ENCODE data around the gene OSBPL7.
"Not testable (repeated sequence)": the region's sequence is repeated elsewhere in the genome, so short reads cannot be mapped to it uniquely, and the experiment has no call there.

The OSBPL7 gene

DNA sequence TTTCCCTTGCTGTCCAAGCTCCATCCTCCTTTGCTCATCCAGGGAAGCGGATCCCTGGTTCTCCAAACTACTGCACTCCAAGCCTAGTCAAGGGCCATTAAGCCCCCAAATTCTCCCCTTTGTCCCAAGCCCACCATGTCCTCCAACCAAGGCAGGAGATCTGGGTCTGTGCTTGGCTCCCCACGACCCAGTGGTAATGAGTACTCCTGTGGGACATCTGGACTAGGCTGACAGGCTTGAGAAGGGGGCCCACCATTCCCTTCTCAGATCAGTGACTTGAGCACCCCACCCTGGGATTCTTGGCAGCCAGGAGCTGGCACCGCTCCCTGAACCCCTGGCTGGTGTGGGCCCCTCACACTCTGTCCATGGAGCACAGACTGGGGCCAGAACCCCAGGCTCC, 17.1 kb downstream of the OSBPL7 start:
- DNase-seq = no peak

DNA sequence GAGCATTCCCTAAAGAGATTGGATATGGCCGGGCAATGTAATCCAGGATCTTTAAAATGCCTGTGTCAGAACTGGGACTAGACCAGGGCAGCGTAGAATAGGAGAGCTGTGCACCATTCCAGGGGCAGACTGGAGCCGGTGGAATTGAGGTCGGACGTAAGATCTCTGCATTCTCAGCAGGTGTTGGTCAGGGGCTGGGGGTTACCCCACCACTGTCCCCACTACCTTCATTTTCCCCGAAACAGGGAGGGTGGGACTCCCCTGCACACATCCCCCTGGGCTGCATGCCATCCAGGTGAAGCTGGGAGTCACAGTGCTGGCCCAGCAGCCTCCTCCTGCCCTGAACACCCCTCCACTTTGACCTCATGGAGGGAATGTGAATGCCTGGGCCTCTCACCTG, 17.8 kb downstream of the OSBPL7 start:
- DNase-seq = no peak

DNA sequence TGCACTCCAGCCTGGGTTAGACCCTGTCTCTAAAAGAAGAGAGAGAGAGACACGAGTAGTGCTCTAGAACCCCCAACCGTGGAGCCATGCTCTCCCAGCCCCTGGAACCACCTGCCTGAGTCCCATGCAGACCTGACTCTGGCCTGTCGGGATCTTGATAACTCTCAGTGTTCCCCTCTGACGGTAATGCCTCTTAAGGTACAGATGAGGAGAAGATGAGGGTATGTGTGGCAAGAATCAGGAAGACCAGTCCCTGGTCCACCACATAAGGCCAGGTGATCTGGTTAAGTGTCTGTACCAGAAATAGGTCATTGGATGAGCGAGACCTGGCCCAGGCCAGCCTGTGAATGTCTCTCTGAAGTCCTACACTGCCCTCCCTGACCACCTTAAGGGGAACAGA, 18.4 kb downstream of the OSBPL7 start:
- no peak for DNase-seq

DNA sequence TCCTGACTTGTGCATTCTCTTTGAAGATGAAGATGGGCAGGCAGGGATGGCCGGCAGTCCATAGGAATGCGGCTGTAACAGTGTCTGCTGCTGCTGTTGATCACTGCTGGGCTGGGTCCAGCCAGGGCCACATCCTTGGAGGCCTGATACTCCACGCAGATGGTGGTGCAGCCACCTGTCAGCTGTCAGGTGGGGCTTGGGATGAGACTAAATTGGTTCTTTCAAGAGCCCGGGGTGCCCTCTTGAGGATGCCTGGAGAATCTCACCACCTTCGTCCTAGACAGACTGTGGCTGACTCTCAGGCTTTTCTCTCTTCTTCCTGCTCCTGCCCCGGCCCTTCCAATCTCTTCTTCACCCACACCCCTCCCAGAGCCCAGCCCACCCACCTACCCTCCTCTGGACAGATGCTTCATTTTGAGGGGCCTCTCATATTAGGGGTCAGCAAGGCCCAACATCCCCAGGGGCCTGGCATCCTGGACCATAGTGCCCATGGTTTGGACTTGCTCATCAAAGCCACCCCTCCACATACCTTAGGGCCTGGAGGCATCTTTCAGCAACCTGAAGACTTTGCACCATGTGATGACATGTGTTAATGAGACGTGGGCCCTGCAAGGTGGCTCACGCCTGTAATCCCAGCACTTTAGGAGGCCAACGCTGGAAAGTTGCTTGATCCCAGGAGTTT, 19.1 kb downstream of the OSBPL7 start:
- peak; percentile 57 for DNase-seq

DNA sequence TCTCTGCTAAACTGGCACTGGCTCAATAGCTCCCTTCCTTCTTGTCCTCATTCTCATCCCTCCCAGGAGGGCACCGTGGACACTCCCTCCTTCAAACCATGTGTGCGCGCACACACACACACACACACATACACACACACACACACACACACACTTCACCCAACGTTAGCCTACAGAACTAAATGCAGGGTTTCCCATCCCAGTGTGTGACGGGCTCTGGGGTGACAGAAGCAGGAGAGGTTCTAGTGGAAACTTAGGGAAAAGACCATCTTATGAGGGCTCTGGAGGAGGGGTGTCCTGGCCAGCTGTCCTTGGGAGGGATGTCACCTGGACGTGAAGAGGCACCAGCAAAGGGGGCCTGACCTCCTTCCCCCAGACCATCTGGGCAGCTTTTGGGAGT, 19.7 kb downstream of the OSBPL7 start:
- no peak for DNase-seq

DNA sequence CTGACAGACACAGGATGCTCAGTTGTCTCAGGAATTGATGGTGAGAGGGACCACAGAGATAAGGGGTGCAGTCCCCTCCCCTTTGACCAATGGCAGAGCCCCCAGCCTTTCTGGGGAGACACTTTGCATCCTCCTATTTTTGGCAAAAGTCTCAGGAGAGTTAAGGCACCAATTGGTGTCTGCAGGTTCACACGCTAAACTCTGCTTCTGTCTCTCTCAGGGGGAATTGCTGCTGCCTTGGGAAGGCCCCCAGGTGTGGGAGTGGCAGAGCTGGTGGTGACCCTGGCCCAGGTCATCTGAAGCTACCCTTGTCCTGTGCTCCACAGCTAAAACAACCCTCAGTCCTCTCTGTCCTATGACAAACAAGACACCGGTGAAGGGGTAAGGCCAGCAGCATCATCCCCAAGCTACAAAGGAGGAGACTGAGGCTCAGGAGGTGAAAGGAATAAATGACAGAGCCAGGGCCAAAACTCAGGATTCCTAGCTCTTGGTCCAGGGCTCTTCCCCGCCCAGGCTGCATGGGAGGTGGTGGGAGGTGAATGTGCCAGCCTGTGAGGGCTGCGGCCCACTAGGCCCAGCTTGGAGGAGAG, 20.3 kb downstream of the OSBPL7 start:
- DNase-seq = no peak

DNA sequence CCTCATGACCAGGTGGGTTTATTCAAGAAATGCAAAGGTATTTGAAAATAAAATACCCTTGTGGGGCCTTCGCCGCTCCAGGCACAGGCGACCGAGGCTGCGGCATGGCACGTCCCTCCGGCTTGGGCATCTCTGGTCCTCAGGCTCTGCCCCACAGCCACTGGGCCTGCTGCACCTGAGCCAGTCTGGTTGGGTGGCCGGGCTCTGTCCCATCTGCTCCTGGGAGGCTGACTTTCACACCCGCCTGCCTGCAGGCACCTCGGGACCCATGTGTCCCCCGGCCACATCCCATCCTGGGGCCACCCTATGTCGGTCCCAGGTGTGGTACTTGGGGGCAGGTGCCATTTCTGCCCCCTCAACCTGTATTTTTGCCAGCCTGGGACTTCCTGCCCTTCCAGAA, 20.9 kb downstream of the OSBPL7 start:
- no peak for DNase-seq

DNA sequence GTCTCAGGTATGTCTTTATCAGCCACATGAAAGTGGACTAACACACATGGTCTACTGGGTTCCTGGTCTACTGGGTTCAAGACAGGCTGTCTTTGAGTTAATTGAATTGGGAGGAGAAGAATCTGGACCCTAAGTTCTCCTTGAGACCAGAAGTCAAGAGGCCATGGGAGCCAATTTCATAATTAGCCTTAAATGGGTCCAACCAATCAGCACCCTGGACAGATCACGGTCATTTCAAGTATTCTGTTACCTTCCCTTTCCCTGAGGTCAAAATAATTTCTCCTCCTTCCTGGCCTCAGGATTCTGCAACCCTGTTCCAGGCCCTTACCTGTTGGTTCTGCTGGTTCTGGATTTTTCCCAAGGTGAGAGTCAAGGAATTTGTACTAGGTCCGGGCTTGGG, 23.8 kb downstream of the OSBPL7 start:
- no peak for DNase-seq

DNA sequence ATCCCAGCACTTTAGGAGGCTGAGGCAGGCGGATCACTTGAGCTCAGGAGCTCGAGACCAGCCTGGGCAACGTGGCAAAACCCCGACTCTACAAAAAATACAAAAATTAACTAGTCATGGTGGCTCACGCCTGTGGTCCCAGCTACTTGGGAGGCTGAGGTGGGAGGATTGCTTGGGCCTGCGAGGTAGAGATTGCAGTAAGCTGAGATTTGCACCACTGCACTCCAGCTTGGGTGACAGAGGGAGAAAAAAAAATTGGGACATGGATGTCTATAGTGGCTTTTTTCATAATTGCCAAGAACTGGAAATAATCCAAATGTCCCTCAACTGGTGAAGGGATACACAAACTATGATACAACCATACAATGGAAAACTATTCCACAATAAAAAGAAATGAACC, 28.6 kb downstream of the OSBPL7 start:
- no peak for DNase-seq

DNA sequence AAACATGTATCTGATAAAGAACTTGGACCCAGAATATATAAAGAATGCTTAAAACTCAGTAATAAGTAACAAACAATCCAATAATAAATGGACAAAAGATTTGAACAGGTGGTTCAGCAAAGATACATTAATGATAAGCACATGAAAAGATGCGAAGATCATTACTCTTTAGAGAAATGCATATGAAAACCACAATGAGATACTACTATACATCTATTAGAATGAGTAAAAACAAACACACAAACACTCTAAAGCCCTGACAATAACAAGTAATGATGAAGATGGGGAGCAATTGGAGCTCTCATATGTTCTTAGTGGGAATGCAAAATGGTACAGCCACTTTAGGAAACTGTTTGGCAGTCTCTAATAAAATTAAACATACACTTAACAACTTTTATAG, 29.1 kb downstream of the OSBPL7 start:
- DNase-seq = no peak

DNA sequence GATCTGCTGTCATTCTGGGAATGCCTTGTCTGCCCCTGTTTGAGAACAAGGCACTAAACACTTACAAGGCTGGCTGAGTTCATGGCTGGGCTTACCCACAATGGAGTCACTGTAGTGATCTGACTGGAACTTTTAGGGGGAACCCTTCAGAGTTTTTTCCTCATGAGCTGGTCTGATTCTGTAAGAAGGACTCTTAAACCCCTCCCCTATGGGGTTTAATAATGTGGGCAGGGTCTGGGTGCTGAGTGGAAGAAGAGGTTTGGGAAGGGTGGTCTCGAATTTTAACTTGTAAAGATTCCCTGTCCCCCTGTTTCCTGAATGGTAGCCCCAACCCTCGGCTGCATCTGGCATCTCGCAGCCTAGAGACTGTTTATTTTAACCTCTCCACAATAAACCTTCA, 30.6 kb downstream of the OSBPL7 start:
- DNase-seq = no peak

DNA sequence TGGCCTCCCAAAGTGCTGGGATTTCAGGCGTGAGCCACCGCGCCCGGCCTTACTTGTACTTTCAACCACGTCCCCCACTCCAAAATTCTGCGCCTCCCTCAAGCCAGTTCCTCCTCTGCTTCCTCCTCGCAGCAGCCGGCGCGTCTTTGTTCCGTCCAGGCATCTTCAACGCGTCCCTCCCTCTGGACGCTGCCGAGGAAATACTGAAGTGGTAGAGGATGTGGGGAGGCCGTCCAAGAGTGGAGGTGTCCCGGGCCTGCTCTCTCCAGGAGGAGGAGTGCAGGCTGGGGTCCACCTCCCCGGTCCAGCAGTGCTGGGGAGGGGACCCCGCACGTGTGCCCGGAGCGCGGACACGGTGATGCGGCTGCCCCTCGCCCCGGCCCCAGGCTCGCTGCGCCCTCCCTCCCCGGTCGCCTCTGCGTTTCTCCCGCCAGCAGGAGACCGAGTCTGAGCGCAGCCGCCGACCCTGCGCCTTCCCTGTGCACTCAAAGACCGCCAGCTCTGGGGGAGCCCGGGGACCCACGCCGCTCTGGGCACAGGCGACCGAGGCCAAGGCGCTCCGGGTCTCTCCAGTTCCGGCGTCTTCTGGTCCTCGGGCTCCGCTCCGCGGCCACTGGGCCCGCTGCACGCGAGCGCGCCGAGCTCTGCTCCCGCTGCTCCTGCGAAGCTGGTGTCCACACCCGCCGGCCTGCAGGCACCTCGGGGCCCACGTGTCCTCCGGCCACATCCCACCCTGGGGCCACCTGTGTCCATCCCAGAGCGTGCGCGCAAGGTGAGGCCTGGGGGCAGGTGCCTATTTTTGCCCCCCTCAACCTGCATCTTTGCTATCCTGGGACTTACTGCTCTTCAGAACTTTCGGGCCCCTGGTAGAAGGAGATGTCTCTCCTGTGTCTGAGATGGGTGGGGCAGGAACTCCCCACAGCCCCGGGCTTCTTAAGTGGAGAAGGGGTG, 31.7 kb downstream of the OSBPL7 start:
- no peak for DNase-seq

DNA sequence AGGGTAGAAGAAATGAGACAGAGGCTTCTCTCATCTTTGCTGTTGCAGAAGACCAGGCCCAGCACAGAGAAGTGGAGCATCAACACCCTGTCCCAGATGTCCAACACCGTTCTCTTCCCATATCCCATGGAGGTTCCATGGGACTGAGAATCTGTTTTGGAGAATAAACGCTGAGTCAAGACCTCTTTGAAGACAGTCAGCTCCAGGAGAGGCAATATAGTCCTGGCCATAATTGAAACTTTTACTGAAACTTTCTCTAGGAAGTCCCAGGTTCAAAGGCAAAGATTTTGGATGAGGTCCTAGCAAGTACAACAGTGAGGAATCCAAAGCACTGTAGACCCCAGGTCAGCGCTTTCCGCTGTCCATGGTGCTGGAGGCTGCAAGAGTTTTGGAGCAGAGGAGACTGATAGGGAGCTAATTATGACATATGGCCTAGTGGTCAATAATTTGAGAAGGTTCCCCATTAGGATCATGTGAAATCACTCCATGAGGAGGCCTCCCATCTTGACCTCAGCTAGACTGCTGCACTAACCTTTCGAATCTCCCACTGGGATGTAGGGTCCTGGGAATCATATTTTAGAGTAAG, 36.0 kb downstream of the OSBPL7 start:
- DNase-seq = no peak

DNA sequence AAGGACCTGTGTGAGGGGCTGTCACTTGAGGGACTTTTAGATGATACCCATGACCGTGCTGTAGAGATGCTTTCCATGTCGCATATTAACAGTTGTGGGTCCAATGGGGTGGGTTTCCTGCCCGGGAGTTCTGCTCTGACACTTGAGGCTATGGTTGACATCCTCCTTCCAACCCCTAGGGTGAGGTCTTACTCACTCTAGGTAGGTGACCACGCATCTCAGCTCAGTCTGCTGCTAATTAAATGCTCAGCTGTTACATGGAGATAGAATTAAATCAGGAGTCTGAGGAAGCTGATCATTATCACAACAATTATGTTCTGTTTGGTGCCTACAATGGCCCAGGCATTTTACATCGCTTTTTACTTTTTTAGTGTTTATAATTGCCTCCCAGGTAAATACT, 40.2 kb downstream of the OSBPL7 start:
- no peak for DNase-seq

DNA sequence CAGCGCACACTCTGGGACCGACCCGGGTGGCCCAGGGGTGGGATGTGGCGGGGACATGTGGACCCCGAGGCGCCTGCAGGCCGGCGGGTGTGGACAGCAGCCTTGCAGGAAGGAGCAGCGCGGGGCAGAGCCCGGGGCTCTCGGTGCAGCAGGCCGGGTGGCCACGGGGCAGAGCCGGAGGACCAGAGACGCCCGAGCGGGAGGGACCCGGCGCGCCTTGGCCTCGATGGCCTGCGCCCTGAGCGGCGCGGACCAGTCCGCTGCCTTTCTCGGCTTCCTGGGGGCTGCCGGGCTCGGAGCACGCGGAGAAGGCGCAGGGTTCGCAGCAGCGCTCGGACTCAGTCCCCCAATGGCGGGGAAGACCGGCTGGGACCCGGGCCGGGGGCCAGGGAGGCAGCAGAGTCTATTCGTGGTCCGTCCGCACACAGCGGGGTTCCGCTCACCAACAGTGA, 43.4 kb downstream of the OSBPL7 start:
- DNase-seq = no peak

DNA sequence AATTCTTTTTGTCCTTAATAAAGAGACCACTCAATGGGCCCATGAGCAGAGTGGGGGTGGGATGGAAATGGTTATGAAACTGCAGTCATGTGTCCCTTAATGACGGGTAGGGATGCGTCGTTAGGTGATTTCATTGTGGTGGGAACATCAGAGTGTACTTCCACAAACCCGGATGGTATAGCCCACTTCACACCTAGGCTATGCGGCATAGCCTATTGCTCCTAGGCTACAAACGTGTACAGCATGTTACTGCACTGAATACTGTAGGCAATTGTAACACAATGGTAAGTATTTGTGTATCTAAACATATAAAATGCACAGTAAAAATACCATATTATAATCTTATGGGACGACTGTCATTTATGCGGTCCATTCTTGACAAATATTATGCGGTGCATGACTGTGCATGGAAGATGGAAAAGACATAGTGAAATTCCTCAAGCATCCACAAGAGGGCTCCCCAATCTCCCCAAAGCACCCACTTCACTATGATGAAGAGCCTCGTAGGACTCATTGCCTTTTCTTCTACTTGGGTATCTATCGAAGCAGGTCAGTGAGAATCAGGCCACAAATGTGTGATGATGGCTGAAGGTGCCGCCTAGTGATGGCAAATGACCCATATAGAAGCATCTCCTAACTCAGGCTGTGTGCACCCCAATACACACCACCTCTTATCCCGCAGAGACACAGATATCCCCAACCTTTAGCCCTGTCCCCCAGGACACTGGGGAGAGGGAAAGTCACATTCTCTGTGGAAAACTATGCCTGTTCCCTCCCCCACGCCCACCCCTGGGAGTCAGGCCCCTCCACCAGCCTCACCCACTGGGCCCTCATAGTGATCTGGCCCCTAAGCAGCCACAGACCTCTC, 45.0 kb downstream of the OSBPL7 start:
- peak; percentile 26 for DNase-seq

DNA sequence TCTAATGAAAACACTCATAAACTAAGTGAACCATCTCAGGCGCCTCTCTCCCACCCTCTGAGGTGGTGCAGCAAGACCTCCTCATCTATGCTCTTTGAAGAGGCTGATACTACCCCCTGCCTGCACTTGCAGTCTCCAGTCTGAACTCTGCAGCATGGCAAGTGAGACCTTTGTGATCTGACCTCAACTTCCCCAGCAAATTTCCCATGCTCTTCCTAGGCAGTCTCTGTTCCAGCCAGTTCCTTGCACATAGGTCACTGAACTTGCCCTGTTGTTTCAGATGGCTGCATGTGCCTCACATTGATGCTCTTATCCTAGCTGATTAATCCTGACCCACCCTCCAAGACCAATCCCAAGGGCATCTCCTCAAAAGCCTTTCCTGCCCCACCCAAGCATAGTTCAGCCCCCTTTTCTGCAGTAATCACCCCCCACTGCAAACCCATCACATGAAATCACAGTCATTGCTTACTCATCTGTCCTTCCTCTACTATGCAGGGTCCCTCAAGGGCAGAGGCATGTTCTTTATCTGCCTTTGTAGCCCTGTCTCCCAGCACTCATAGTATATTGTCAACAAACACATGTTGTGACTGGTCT, 46.5 kb downstream of the OSBPL7 start:
- DNase-seq = no peak

DNA sequence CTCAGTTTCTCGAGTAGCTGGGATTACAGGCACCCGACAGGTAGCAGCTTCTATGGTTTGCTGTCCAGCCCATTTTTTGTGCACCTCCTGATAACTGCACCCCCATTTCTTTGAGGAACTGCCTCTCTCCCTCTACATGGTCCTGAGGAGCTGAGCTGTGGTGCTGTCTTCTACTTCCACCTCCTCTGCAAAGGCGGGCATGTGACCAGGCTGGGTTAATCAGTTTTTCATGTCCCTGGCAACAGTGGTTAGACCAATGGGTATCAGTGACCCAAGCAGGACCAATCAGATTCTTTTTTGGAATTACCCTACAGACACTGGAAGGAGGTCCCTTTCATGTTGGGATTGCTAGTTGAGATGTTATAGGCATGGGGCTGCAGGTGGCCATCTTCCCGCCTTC, 47.3 kb downstream of the OSBPL7 start:
- no peak for DNase-seq

DNA sequence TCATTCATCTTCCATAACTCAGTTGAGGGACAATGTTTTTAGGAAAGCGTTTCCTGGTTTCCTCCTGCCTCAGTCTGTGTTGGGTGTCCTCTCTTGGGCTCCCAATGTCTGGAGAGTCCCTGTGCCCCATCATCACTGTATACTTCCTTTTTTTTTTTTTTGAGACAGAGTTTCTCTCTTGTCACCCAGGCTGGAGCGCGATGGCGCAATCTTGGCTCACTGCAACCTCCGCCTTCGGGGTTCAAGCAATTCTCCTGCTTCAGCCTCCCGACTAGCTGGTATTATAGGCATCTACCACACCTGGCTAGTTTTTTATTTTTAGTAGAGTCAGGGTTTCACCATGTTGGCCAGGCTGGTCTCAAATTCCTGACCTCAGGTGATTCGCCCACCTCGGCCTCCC, 47.9 kb downstream of the OSBPL7 start:
- DNase-seq = not testable (repeated sequence)

DNA sequence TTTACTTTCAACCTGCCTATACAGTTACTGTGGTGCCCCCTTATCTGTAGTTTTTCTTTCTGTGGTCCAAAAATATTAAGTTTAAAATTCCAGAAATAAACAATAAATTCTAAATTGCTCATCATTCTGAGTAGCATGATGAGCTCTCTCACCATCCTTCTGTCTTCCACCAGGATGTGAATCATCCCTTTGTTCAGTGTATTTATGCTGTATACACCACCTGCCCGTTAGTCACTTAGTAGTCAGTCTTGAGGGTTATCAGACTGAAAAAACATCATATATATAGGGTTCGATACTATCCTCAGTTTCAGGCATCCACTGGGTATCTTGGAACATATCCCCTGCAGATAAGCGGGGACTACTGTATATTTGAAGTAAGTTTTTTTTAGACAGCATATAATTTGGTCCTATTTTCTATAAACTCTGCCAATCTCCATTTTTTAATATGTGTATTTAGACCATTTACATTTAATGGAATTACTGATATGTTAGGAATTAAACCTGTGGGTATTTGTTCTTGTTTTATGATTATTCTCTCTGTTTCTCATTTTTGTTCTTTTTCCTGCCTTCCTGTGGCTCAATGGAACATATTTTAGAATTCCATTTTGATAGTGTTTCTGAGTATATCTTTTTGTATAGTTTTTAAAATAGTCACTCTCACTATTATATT, 57.5 kb downstream of the OSBPL7 start:
- DNase-seq = no peak

DNA sequence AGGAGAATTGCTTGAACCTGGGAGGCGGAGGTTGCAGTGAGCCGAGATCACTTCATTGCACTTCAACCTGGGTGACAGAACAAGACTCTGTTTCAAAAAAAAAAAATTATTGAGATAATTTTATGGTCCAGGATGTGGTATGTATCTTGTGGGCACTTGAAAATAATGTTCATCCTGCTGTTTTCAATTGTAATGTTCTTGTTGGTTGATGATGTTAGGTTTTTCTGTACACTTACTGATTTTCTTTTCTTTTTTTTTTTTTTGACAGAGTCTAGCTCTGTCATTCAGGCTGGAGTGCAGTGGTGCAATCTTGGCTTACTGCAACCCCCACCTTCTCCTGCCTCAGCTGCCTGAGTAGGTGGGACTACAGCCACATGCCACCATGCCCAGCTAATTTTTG, 58.9 kb downstream of the OSBPL7 start:
- no peak for DNase-seq

Data from NCI-H2029 treated with DMSO at 0.1 percent for 48 hours (cell line).